Panc1 (cell line): Measurements from ENCODE around the gene FRMPD4. TPM values are rescaled to one million over a fixed set of nuclear protein-coding genes. Genes with fewer than 3 reads are reported as not detected.

Source experiments
- ATAC-seq: fragments of 200-7000 bp; cut with Tn5 transposase; 2 replicates; pipeline ENCODE4 v1.9.1; 2020; ENCODE audit warnings: mild to moderate bottlenecking, moderate library complexity
- BruUV-seq: library from RNA; stranded (reverse); fragments of 400-500 nt; replicated peaks from 2 replicates; lab custom pipeline; 2021; lab: Mats Ljungman, UMichigan
- CTCF ChIA-PET: fragments of 300-600 bp; sonication (Branson Sonifier 250); formaldehyde crosslinking; loops from one replicate; lab custom pipeline; 2022; ENCODE audit warnings: antibody characterized with exemption; lab: Charles Lee
- POLR2A ChIA-PET: fragments of 300-600 bp; sonication (Branson Sonifier 250); formaldehyde crosslinking; loops from one replicate; lab custom pipeline; 2022; ENCODE audit warnings: antibody characterized with exemption; lab: Charles Lee
- DNase-seq: peaks from one replicate; pipeline ENCODE4 v3.0.0-alpha.2; 2010; ENCODE audit warnings: low read depth, low spot score
- H3K27ac ChIP-seq: 2 replicates; pipeline ENCODE4 v1.5.1; 2011; ENCODE audit warnings: mild to moderate bottlenecking, low read length, inconsistent platforms
- H3K27me3 ChIP-seq: fragments of 200-500 bp; sonication (Bioruptor generic); 2 replicates; pipeline ENCODE4 v1.6.0; 2014; ENCODE audit warnings: low read length, inconsistent platforms; ENCODE audit not compliant: control insufficient read depth, insufficient read depth
- H3K36me3 ChIP-seq: fragments of 200-500 bp; sonication (Bioruptor generic); 2 replicates; pipeline ENCODE4 v1.5.1; 2014; ENCODE audit warnings: inconsistent platforms, mild to moderate bottlenecking, low read length, moderate library complexity; ENCODE audit not compliant: control insufficient read depth, insufficient read depth
- H3K4me1 ChIP-seq: 2 replicates; pipeline ENCODE4 v1.5.1; 2011; ENCODE audit warnings: inconsistent platforms, mild to moderate bottlenecking, low read length, moderate library complexity; ENCODE audit not compliant: control insufficient read depth, insufficient read depth
- H3K4me3 ChIP-seq, 2 experiments: 2 replicates each; pipeline ENCODE4 v1.5.1; 2011 to 2012; ENCODE audit warnings: low read depth in 2 of 2, low read length in 2 of 2, mild to moderate bottlenecking in 2 of 2, inconsistent platforms in 1 of 2, moderate library complexity in 1 of 2
- H3K9me3 ChIP-seq: fragments of 200-500 bp; sonication (Bioruptor generic); 2 replicates; pipeline ENCODE4 v1.5.1; 2014; ENCODE audit warnings: low read depth, mild to moderate bottlenecking, inconsistent platforms, low read length, moderate library complexity; ENCODE audit not compliant: control insufficient read depth, insufficient read depth
- POLR2AphosphoS5 ChIP-seq: IDR thresholded peaks from 2 replicates; pipeline ENCODE4 v1.6.1; 2012; ENCODE audit warnings: mild to moderate bottlenecking, low read depth, low read length, moderate library complexity
- SIN3A ChIP-seq: IDR thresholded peaks from 2 replicates; pipeline ENCODE4 v1.6.1; 2012; ENCODE audit warnings: low read depth, mild to moderate bottlenecking, low read length, moderate library complexity, borderline replicate concordance; ENCODE audit not compliant: insufficient read depth
- TCF7L2 ChIP-seq: IDR thresholded peaks from 2 replicates; pipeline ENCODE4 v1.6.1; 2011; ENCODE audit warnings: mild to moderate bottlenecking, low read depth, low read length, inconsistent platforms
- in situ Hi-C: cut with HindIII; loops from 2 replicates; pipeline ENCODE4 v1.10.0; 2016; ENCODE audit warnings: low sequenced_read_pairs, low pct_unique_long_range_greater_than_20kb
- intact Hi-C: fragments of 100-400 bp; cut with micrococcal nuclease; formaldehyde crosslinking; loops from one replicate; pipeline ENCODE4 v1.10.0; 2022; ENCODE audit not compliant: unreplicated experiment
- total RNA-seq: library from RNA; stranded (reverse); gene quantifications from one replicate; pipeline ENCODE4 v1.2.1, GENCODE V29; 2021; ENCODE audit not compliant: unreplicated experiment
- TF ChIP-seq, protein P1 (sequence below): fragments of 450-650 bp; IDR thresholded peaks from 2 replicates; pipeline ENCODE4 v1.5.1; 2017; ENCODE audit warnings: mild to moderate bottlenecking
- TF ChIP-seq, protein P2 (sequence below), 2 experiments: IDR thresholded peaks; 2 replicates each; pipeline ENCODE4 v1.6.1; 2011 to 2012; ENCODE audit warnings: low read depth in 2 of 2, control low read depth in 1 of 2, low read length in 1 of 2, mild to moderate bottlenecking in 1 of 2, moderate library complexity in 1 of 2; ENCODE audit not compliant: insufficient read depth in 1 of 2

FRMPD4 gene
- total RNA-seq, 1 experiment from 2014 or later, result not detected

DNA sequence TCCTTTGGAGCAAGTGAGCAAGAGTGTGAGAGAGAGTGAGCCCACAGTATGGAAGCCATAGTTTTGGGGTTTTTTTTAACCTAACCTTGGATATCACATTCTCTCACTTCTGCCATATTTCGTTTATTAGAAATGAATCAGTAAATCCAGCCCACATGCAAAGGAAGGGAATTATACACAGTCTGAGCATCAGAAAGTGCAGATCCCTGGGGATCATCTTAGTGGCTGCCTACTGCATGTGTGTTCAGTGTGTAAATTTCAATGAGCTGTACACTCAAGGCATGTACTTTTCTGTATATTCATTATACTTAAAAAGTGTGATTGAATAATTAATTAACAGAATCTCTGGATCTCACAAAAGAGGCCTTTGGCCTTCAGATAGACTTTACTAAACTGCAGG, 519.2 kb downstream of the FRMPD4 start:
- no peak for ATAC-seq
- no peak overlapping the region for H3K27ac ChIP-seq
- ChIA-PET CTCF (no interaction called here), POLR2A (no interaction called here)
- H3K4me3 ChIP-seq, result no peak overlapping the region
- no peaks in the 10 kb centered on the region for H3K9me3 ChIP-seq
- H3K27me3 ChIP-seq, result no peaks in the 10 kb centered on the region
- H3K36me3 ChIP-seq, result no peaks in the 10 kb centered on the region
- TF ChIP-seq POLR2AphosphoS5, result no peak
- TF ChIP-seq, protein P1, sequence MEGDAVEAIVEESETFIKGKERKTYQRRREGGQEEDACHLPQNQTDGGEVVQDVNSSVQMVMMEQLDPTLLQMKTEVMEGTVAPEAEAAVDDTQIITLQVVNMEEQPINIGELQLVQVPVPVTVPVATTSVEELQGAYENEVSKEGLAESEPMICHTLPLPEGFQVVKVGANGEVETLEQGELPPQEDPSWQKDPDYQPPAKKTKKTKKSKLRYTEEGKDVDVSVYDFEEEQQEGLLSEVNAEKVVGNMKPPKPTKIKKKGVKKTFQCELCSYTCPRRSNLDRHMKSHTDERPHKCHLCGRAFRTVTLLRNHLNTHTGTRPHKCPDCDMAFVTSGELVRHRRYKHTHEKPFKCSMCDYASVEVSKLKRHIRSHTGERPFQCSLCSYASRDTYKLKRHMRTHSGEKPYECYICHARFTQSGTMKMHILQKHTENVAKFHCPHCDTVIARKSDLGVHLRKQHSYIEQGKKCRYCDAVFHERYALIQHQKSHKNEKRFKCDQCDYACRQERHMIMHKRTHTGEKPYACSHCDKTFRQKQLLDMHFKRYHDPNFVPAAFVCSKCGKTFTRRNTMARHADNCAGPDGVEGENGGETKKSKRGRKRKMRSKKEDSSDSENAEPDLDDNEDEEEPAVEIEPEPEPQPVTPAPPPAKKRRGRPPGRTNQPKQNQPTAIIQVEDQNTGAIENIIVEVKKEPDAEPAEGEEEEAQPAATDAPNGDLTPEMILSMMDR, result no peak
- no peak for TF ChIP-seq TCF7L2
- TF ChIP-seq, protein P2, sequence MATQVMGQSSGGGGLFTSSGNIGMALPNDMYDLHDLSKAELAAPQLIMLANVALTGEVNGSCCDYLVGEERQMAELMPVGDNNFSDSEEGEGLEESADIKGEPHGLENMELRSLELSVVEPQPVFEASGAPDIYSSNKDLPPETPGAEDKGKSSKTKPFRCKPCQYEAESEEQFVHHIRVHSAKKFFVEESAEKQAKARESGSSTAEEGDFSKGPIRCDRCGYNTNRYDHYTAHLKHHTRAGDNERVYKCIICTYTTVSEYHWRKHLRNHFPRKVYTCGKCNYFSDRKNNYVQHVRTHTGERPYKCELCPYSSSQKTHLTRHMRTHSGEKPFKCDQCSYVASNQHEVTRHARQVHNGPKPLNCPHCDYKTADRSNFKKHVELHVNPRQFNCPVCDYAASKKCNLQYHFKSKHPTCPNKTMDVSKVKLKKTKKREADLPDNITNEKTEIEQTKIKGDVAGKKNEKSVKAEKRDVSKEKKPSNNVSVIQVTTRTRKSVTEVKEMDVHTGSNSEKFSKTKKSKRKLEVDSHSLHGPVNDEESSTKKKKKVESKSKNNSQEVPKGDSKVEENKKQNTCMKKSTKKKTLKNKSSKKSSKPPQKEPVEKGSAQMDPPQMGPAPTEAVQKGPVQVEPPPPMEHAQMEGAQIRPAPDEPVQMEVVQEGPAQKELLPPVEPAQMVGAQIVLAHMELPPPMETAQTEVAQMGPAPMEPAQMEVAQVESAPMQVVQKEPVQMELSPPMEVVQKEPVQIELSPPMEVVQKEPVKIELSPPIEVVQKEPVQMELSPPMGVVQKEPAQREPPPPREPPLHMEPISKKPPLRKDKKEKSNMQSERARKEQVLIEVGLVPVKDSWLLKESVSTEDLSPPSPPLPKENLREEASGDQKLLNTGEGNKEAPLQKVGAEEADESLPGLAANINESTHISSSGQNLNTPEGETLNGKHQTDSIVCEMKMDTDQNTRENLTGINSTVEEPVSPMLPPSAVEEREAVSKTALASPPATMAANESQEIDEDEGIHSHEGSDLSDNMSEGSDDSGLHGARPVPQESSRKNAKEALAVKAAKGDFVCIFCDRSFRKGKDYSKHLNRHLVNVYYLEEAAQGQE (IDR thresholded peaks at IDR 0.05; ENCODE audit: insufficient read depth in 1 of 2, low read depth in 2 of 2, low read length in 1 of 2), result no peak
- TF ChIP-seq SIN3A, result no peak
- in situ Hi-C loops, result no loop called here
- BruUV-seq, result no TSS peak
- H3K4me1 ChIP-seq, result no peaks in the 10 kb centered on the region
- intact Hi-C loops, result no loop called here
- no peak for DNase-seq

DNA sequence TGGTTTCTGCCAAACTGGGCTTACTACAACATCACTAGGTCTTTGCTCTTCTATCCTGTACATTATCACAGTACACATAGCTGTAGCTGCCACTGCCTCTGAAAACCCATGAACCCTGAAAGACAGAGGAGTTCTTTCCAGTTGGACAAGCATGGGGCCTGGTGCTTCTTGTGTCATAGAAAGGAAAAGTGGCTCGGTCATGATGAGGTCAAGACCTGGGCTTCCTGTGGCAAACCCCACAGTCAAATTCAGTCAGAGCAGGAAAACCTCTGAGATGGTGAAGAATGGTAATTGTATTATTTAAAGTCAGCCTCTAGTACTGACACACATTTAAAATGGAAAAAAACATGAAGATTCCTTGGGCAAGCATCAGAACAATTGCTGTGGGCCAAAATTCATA, 519.6 kb downstream of the FRMPD4 start:
- no peak for DNase-seq
- ChIA-PET CTCF (no interaction called here), POLR2A (no interaction called here)
- Histone ChIP-seq H3K4me1 (no peaks in the 10 kb centered on the region), H3K27me3 (no peaks in the 10 kb centered on the region), H3K27ac (no peak overlapping the region), H3K9me3 (no peaks in the 10 kb centered on the region), H3K4me3 (no peak overlapping the region), H3K36me3 (no peaks in the 10 kb centered on the region)
- in situ Hi-C loops, result no loop called here
- BruUV-seq, result no TSS peak
- intact Hi-C loops, result no loop called here
- TF ChIP-seq POLR2AphosphoS5 (no peak), TCF7L2 (no peak), SIN3A (no peak)
- TF ChIP-seq, protein P1, result no peak
- TF ChIP-seq, protein P2 (IDR thresholded peaks at IDR 0.05; ENCODE audit: insufficient read depth in 1 of 2, low read depth in 2 of 2, low read length in 1 of 2), result no peak
- ATAC-seq, result no peak
